DND-41 (cell line): Measurements from ENCODE around the gene AUTS2.

ENCODE experiments used
- CTCF ChIP-seq: IDR thresholded peaks from 2 replicates; pipeline ENCODE4 v1.5.1; 2012; ENCODE audit warnings: borderline replicate concordance, low read length, moderate library complexity, mild to moderate bottlenecking; ENCODE audit not compliant: poor library complexity, severe bottlenecking; ENCODE audit errors: extremely low read depth
- EZH2 ChIP-seq: IDR thresholded peaks from 3 replicates; pipeline ENCODE4 v1.6.1; 2012; ENCODE audit warnings: borderline replicate concordance, low read depth, mild to moderate bottlenecking, moderate library complexity, low read length, inconsistent platforms; ENCODE audit not compliant: severe bottlenecking

DNA sequence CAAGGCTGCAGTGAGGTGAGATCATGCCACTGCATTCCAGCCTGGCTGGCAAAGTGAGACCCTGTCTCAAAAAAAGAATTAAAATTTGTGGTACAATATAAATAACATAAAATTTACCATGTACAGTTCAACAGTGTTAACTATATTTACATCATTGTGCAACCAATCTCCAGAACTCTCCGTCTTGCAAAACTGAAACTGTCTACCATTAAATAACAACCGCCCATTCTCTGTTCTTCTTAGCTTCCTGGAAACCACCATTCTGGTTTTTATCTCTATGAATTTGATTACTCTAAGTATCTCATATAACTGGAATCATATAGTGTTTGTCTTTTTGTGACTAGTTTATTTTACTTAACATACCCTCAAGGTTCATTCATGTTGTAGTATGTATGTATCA, 167.6 kb downstream of the AUTS2 start:
- TF ChIP-seq CTCF (no peak), EZH2 (no peak)
